Measurements from ENCODE around the gene IRF9. TPM values are rescaled to one million over a fixed set of nuclear protein-coding genes. Genes with fewer than 3 reads are reported as not detected.
A peak's percentile ranks its signal among the peaks of the same experiment; 100 is the strongest.

IRF9 gene
- total and polyA plus RNA-seq, 2 of the 13 experiments (the other 11 are each of a cell fraction or from before 2014, with no cell fraction given), result 14.9 to 49.7 TPM

DNA sequence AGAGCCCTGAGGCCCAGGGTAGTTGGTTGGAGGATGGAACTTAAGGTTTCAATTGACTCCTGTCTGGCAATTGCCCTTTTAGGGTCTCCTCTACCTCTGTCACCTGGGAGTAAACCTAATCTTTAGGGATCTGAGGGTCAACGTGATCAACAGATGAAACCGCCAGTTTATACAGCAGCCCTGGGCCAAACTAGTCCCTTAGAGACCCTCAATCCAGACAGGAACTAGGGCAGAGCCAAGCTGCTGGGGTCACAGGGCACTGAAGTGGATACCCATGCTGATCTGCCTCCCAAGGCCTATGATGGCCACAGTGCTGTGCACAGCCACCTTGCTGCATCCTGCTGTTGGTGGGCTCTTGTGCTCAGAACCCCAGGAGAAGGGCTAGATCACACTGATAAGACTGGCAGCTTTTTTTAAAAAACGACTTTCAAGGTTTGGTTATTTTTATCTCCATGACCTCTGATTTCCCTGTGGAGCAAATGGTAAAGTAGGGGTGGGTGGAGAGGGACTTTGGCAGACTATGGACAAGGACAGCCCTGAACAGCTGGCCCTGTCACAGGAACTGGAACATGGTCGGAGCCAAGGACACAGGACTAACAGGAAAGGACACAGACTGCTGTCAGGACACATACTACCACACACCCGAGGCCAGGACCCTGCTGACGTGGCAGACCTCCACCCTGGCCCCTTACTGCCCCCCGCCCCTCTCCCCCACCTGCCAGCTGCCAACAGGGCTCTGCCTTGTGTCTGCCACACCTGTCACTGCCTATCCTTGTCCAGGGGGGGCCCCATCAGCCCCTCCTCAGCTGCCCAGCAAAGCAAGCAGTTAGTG is 30.1 kb upstream of the IRF9 start (continued):
- TF ChIP-seq HNRNPH1 (optimal IDR thresholded peaks at IDR 0.05; ENCODE audit: low read depth, low read length) (no peak), JARID2 (CRISPR knock-in tag; IDR thresholded peaks at IDR 0.05; ENCODE audit: insufficient replicate concordance) (no peak), GPBP1L1 (CRISPR knock-in tag; IDR thresholded peaks at IDR 0.05) (no peak), RBAK (CRISPR knock-in tag; IDR thresholded peaks at IDR 0.05) (no peak), ZNF589 (CRISPR knock-in tag; conservative IDR thresholded peaks at IDR 0.05) (no peak; the same call in 1 of the 2 replicates), ZC3H4 (CRISPR knock-in tag; IDR thresholded peaks at IDR 0.05; ENCODE audit: borderline replicate concordance) (no peak; the same call in 1 of the 2 replicates), ZFP36 (IDR thresholded peaks at IDR 0.05; ENCODE audit: borderline replicate concordance, low read depth, low read length, partially characterized antibody) (no peak), ZNF646 (CRISPR knock-in tag; IDR thresholded peaks at IDR 0.05) (no peak), ASH2L (IDR thresholded peaks at IDR 0.05; ENCODE audit: insufficient read length, low read depth, low read length) (peak; percentile 32), RFXANK (CRISPR knock-in tag; IDR thresholded peaks at IDR 0.05) (no peak), TRIM24 (CRISPR knock-in tag; IDR thresholded peaks at IDR 0.05) (no peak), ATF2 (CRISPR knock-in tag; IDR thresholded peaks at IDR 0.05) (peak; percentile 49; the same call in 1 of the 2 replicates), SP140L (CRISPR knock-in tag; IDR thresholded peaks at IDR 0.05; ENCODE audit: borderline replicate concordance) (no peak)
- TF ChIP-seq, protein P1, sequence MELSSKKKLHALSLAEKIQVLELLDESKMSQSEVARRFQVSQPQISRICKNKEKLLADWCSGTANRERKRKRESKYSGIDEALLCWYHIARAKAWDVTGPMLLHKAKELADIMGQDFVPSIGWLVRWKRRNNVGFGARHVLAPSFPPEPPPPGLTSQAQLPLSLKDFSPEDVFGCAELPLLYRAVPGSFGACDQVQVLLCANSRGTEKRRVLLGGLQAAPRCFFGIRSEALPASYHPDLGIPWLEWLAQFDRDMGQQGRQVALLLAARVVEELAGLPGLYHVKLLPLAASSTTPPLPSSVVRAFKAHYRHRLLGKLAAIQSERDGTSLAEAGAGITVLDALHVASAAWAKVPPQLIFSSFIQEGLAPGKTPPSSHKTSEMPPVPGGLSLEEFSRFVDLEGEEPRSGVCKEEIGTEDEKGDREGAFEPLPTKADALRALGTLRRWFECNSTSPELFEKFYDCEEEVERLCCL (CRISPR knock-in tag; IDR thresholded peaks at IDR 0.05; ENCODE audit: borderline replicate concordance), result no peak
- TF ChIP-seq, protein P2, sequence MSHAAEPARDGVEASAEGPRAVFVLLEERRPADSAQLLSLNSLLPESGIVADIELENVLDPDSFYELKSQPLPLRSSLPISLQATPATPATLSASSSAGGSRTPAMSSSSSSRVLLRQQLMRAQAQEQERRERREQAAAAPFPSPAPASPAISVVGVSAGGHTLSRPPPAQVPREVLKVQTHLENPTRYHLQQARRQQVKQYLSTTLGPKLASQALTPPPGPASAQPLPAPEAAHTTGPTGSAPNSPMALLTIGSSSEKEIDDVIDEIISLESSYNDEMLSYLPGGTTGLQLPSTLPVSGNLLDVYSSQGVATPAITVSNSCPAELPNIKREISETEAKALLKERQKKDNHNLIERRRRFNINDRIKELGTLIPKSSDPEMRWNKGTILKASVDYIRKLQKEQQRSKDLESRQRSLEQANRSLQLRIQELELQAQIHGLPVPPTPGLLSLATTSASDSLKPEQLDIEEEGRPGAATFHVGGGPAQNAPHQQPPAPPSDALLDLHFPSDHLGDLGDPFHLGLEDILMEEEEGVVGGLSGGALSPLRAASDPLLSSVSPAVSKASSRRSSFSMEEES (CRISPR knock-in tag; IDR thresholded peaks at IDR 0.05), result no peak
- TF ChIP-seq, protein P3, sequence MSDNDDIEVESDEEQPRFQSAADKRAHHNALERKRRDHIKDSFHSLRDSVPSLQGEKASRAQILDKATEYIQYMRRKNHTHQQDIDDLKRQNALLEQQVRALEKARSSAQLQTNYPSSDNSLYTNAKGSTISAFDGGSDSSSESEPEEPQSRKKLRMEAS (IDR thresholded peaks at IDR 0.05), result no peak

All from HepG2 (cell line).